ENCODE data around the gene OCEL1.

OCEL1 gene

DNA sequence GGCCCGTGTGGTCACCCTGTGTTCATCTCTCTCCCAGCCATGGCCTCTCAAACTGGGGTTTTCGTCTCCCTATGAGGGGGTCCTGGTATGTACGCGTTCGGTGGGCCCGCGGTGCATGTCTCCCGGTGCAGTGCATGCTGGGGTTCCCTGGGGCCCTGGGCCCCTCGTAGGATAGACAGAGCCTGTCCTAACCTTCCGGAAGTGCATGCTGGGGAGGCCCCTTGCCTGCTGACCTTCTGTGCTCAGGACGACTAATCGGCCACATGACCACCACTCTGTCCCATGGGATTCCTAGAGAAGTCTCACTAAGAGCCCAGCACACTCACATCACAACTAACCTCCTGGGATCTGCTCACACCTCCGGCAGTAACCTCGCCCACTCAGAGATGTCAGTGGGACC, 15.7 kb upstream of the OCEL1 start:
- DNase-seq (ENCODE audit: low read depth in 3 of 3) = no peak

DNA sequence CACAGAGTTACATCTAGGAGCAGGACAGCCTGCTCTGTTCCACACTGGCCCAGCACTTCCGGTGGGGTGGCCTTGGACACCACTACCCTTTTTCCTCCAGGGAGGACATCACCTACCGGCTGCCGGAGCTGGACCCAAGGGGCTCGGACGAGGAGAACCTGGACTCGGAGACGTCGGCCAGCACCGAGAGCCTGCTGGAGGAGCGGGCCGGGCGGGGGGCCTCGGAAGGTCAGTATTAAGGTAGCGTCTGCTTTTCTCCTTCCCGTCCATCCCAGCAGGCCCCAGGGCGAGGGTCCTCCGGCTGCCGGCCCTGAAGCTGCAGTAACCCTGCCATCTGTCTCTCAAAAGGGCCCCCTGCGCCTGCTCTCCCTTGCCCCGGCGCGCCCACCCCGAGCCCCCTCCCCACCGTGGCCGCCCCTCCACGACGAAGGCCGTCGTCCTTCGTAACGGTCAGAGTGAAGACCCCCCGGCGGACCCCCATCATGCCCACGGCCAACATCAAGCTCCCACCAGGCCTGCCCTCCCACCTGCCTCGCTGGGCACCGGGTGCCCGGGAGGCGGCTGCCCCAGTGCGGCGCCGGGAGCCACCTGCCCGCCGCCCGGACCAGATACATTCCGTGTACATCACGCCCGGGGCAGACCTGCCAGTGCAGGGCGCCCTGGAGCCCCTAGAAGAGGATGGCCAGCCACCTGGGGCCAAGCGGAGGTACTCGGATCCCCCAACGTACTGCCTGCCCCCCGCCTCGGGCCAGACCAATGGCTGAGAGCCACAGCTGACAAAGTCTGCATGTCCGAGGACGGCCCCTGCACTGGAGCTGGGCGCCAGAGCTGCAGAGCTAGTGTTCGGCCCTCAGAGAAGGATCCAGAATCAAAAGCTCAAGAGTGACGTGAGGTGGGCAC, 14.2 kb upstream of the OCEL1 start:
- no peak for DNase-seq (ENCODE audit: low read depth in 3 of 3)

DNA sequence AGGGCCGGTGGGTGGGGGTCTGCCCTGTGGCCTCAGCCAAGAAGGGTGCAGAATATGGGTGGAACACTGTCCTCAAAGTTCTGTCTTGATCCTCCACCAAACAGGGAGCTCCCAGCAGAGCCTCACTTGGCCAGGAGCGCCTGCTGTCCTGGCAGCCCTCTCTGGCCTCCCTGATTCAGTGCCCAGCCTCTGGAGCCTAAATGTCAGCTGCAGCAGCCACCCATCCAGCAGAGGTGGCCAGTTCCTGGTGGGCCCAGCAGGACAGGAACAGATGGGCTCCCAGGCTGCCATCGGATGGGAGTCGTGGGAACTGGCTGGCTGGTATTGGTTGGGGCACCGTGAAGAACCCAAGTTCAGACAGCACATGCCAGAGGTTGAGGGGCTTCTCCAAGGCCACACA, 12.7 kb upstream of the OCEL1 start:
- DNase-seq (ENCODE audit: low read depth in 3 of 3) = no peak

DNA sequence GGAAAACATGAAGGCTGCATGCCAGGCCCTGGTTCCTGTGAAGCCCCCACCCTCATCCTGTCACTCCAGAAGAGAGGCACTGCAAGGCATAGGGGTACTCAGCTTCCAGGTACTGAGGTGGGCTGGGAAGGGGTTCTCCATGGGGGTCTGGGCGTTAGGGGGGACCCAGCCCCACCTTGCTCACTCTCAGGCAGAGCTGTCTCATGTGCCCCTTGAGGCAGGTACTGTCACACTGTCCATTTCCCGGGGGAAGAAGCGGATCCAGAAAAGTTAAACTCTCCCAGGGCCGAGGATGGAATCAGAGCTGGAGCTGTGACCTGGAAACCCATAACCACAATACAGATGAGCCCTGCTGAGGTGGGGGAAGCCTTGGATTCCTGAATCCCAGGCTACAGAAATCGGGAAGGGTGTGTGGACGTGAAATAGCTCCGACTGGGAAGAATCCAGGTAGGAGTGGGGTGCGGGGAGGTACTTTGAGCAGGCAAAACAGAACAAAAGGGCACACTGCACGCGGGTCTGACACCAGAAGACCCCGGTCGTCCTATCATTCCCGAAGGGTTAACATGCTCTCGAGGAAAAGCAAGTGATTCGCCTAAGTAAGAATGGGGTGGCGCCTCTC, 11.4 kb upstream of the OCEL1 start:
- DNase-seq (ENCODE audit: low read depth in 3 of 3) = no peak

DNA sequence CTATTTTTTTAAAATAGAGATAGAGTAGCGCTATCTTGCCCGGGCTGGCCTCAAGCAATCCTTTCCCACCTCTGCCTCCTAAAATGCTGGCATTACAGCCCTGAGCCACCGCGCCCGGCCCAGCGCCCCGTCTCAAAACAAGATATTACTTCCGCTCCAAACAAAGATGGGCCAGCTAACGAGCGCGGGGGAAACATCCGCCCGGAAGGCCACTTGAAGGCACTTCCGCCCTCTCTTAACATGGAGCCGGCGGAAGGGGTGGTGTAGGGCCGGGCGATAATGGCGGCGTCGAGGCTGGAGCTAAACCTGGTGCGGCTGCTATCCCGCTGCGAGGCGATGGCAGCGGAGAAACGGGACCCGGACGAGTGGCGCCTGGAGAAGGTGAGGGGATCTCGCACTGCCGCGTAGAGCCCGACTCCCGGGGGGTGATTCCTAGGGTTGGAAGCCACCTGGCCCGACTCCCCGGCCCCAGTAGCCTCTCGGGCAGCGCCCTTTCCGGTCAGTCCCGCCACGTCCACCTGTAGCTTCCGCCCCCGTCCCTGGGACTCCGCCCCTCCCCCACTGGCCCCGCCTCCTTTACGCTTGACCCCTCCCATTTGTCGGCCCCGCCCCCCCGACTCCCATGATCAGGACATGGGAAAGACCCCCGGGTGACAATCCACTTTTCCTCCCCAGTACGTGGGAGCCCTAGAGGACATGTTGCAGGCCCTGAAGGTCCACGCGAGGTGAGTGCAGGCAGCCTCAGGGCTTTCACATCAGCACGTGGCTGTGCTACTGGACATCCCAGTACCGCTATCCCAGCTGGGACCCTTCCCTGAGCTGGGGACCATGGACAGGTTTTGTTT, 10.7 kb upstream of the OCEL1 start, which contains the start of gene USE1:
Gene USE1, plus strand, starts transcription at position 231 of the 845 bp plus-strand sequence. Its CDS starts 49 bp downstream, at position 280.
- peak; percentile 68 to 84 (median 82) for DNase-seq (ENCODE audit: low read depth in 3 of 3)

DNA sequence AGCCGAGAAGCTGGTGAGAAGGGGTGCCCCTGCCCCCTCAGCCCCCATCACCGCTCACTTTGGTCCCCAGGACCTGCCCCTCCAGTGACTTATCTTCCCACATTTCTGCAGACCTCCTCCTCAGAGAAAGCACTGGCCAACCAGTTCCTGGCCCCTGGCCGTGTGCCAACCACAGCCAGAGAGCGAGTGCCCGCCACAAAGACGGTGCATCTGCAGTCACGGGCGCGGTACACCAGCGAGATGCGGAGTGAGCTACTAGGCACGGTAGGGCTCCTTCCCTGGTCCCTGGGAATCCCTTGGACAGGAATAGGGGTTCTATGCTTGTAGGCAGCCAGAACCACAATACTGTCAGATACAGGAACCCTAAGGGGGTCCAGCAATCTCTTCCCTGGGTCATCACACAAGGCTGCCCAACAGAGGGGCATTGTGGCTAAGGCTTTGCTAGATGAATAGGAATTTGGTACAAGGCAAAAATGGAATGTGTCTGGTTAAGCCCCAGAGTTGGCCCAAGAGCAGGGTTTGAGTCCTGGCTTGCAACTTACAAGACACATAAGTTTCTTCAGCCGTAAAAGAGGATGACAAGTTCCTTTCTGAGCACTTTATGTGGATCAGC, 9.9 kb upstream of the OCEL1 start:
- no peak for DNase-seq (ENCODE audit: low read depth in 3 of 3)

DNA sequence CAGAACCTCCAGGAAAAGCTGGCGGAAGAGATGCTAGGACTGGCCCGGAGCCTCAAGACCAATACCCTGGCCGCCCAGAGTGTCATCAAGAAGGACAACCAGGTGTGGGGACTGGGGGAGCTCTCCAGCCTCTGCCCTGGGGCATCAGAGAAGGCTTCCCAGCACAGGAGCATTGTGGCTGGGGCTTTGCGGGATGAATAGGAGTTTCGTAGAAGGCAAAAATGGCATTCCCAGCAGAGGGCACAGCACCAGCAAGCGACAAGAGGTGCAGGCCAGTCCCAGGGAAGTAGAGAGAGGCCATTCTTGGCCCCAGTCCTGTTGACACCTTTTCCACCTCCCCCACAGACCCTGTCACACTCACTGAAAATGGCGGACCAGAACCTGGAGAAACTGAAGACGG, 6.7 kb upstream of the OCEL1 start:
- DNase-seq (ENCODE audit: low read depth in 3 of 3) = no peak

DNA sequence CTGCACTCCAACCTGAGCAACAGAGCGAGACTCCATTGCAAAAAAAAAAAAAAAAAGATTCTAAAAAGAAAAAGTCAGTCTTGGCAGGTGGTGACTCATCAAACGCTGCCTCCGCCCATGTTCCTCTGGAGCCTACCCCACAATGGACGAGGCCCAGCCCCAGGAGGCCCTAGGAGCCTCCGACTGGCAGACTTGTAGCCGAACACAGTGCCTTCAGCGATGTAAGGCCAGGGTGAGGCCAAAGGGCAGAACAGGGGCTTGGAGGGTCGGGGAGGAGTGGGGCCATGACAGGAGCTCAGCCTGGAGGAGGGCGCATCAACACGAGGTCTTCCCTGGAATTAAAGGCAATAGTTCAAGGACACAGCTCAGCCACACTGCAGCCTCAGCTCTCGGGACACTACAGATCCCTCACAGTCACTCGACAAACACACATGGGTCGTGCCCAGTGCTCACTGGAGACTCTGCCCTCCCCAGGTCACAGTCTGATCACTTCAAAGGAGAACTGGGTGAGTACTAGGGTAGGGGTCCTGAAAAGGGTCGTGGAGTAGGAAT, 5.7 kb upstream of the OCEL1 start:
- no peak for DNase-seq (ENCODE audit: low read depth in 3 of 3)

DNA sequence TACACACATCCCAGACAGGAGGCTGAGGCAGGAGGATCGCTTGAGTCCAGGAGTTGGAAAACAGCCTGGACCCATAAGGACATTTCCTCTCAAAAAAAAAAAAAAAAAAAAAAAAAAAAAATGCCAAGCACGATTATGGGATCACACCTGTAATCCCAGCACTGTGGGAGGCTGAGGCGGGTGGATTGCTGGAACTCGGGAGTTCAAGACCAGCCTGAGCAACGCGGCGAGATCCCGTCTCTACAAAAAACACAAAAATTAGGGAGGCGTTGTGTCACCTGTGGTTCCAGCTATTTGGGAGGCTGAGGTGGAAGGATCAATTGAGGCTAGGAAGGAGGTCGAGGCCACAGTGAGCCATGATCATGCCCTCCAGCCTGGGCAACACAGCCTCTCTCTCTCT, 973 bp upstream of the OCEL1 start:
- DNase-seq (ENCODE audit: low read depth in 3 of 3) = no peak

DNA sequence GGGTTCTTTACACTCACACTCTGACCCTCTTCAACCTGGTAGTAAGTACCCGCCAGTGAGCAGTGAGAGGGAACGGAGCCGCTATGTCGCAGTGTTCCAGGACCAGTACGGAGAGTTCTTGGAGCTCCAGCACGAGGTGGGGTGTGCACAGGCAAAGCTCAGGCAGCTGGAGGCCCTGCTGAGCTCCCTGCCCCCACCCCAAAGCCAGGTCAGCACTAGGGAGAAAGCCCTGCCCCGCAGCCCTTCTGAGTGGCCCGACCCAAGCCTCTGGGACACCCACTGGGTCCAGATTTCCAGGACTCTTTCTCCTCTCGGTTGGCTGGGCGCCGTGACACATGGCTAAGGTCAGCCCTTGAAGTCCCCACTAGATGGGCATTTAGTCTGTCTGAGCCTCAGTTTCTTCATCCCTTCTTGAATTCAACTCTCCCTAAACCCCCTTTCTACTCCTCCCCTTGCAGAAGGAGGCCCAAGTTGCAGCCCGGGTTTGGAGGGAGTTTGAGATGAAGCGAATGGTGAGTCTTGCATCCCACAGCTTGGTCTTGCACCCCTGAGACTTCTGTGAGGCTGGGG, 1.9 kb downstream of the OCEL1 start:
- no peak for DNase-seq (ENCODE audit: low read depth in 3 of 3)

DNA sequence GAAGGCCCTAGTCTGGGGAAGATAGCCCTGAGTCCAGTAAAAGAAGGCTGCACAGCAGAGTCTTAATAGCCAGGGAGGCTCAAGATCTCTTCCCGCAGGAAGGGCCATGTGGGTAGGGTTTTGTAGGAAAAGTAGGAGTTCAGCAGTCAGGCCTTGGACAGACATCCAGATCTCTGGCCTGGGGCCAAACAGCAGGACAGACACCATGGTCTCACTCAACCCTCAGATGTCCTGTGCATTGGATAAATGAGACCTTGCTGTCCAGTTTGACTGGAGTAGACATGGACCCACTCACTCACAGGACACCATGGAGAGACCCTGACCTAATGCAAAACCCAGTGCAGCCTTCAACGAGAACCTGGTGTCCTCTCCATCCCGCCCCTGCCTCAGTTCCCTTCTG, 3.9 kb downstream of the OCEL1 start:
- no peak for DNase-seq (ENCODE audit: low read depth in 3 of 3)

DNA sequence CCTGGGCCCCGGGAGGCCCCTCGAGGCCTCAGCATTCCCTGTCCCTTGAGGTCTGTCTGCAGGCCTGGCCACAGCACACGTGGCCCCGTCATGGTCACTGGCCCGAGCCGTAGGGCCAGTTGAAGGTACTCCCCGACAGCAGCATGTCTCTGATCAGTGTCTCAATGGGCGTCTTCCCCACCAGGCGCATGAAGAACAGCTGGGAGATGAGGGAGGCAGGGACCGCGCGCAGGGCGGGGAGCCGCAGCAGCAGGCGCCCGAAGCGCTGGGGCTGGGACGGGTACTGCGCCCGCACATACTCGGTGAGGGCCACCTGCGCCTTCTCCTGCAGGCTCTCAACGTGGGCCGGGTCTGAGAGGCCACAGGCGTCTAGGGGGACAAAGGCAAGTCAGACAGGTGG, 6.2 kb downstream of the OCEL1 start:
- no peak for DNase-seq (ENCODE audit: low read depth in 3 of 3)

DNA sequence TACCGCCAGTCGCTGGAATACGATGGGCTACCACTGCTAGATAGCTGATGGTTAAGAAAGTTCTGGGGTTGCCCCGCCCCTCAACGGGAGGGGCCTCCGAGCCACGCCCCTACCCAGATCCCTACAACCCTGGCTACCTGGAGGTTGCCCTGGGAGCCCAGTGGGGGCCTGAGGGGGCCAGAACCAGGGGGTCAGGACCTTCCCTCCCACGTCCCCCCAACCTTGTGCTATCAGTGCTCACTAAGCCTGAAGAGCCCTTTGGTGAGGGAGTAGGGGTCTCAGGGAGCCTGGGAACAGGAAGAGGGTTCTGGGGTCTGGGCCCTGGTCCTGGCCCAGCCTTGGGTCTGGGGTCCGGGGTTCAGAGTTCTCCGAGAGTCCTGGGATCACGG, 8.9 kb downstream of the OCEL1 start:
- DNase-seq (ENCODE audit: low read depth in 3 of 3) = peak in 1 of 3 donors; percentile 61

DNA sequence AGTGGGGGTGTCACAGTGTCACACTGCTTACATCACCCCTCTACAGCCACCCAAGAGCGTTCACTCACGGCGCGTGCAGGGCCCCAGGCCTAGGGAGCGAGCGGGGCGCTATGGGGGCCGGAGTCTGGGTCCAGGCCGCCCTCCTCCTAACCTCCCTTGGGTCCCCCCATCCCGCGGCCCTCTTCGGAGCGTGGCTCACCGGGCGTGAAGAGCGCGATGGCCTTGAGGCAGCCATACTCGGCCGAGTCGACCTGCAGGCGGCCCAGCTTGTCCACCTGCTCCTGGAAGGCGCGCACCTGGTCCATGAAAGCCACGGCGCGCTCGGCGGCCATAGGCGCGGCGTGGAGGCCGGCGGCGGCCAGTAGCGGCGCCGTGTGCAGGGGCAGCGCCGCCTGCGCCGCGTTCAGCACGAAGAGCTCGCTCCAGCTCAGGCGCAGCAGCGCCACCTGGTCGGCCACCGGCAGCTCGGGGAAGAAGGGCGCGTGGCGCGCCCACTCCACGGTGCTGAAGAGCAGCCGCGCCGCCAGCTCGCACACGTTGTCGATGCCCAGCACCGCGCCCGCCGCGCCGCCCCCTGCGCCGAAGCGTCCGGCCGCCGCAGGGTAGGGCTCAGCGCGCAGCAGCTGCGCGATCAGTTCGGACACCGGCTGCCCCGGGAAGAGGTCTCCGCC, 9.4 kb downstream of the OCEL1 start:
- peak in 2 of 3 donors; percentile 43 to 55 for DNase-seq (ENCODE audit: low read depth in 3 of 3)

DNA sequence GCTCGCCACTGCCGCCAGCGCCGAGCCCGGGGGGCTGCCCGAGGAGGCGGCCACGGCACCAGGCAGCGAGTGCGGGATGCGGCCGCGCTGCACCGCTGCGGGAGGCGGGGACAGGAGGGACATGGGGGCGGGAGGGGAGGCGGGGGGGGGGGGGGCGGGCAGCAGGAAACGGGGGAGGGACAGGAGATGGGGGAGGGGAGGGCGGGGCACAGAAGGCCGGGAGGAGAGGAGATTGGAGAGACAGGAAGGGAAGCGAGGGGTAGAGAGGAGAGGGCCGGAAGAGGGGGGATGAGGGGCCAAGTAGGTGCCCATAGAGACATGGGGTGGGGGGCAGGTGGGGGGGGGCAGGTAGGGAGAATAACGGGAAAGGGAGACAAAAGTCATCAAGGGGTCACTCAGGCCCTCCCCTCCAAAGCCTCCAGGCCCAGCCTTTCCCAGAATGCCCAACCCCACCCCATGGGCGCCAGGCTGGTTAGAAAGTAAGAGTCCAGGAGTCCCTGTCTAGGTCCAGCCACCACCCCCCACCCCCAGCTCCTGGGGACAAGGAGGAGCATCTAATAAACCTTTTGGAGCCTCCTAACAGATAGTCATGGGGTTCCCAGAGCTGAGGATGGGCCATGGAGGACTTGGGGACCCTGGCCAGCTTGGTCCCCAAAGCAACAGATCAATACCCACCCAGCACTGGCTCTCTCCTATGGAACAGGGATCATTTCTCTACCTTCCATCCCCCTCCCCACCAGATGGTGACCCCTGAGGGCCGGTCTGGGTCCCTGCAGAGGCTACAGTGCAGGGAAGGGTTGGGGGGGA, 10.1 kb downstream of the OCEL1 start:
- DNase-seq (ENCODE audit: low read depth in 3 of 3) = no peak

DNA sequence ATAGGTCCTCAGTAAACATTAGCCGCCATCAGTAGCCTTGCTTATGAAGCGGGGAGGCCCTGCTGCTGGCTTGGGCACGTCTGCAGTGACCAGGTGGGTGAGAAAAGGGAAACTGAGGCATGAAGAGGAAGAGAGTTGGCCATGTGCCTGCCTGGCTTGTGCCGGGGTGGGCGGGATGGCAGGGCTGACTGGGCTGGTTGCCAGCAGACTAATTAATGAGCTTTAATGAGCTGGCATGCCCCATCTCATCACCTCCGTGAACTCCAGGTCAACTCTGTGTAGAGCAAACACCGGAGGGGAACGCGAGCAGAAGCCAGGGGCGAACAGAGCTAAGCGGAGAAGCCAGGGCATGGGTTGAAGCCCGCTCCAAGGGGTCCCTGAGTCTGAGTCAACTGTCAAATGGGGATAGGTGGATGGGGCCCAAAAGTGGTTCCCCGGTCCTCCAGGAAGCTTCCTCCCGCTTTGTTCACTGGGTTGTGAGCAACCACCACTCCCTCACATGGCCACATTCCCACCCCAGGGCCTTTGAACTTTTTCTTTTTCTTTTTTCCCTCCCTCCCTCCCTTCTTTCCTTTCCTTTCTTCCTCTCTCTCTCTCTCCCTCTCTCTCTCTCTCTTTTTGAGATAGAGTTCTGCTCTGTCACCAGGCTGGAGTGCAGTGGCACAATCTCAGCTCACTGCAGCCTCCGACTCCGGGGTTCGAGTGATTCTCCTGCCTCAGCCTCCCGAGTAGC, 11.0 kb downstream of the OCEL1 start:
- DNase-seq (ENCODE audit: low read depth in 3 of 3) = no peak

DNA sequence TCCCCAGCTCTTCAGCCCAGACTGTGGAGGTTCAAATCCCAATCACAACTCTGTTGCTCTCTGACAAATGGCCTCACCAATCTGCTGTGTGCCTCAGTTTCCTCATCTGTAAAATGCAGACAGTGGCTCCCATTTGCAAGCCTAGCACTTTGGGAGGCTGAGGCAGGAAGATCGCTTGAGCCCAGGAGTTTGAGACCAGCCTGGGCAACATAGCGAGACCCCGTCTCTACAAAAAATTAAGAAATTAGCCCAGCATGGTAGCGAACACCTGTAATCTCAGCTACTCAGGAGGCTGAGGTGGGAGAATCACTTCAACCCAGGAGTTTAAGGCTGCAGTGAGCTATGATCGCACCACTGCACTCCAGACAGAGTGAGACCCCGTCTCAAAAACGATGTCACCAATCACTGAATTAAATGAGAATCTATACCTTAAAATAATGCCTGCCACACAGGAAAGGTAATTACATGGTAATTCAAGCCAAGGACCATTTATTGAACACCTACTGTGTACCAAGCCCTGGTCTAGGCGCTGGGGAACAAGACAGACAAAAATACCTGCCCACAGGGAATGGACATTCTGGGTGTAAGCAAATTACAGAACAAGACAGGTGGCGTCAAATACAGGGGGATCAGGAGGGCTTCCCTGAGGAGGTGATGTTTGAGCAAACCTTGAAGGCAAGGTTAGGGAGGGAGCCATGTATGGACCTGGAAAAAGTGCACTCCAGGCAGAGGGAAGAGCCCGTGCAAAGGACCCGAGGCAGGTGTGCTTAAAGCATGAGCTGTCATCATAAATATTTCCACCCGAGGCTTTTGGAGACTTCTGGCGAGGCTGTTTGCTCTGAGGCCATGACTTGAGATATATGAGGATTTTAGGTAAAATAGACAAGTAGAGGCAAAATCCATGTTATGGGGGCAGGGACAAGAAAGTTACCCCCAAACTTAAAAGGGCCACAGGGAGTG, 12.0 kb downstream of the OCEL1 start:
- no peak for DNase-seq (ENCODE audit: low read depth in 3 of 3)

Measured in stimulated activated CD4-positive, alpha-beta T cell treated with anti-CD3 and anti-CD28 coated beads, TNF-alpha, amount 100 ng/mL, for 48 hours (primary cell).